Spleen (tissue), 7 donors: Measurements from ENCODE around the gene SETD6.

ENCODE experiments used
- CTCF ChIP-seq, 11 experiments: fragments of 200-600 bp in 7 of 11; fragments of 450-650 bp in 4 of 11; sonication (generic) in 4 of 11; IDR thresholded peaks in 8 of 11; conservative IDR thresholded peaks in 3 of 11; 1 replicate in 7 of 11; 2 replicates in 4 of 11; pipeline versions ENCODE4 v1.4.0 to v1.8.0; 2016 to 2021; ENCODE audit warnings: antibody characterized with exemption in 11 of 11, inconsistent platforms in 4 of 11, mild to moderate bottlenecking in 1 of 11
- POLR2A ChIP-seq, 3 donors: fragments of 450-650 bp; IDR thresholded peaks; one replicate each; pipeline ENCODE4 v1.5.1; 2017; ENCODE audit warnings: antibody characterized with exemption in 3 of 3, mild to moderate bottlenecking in 1 of 3
- POLR2AphosphoS5 ChIP-seq, 3 donors: sonication (generic); formaldehyde crosslinking; IDR thresholded peaks; one replicate each; pipeline ENCODE4 v1.5.1; 2017; ENCODE audit warnings: antibody characterized with exemption in 3 of 3
- donor health status: DM: no; HTN: no; CAD: no; lungs with moderate emphysema.
- donor health status: DM: no; HTN: no; CAD: no.
- donor health status: DM: no; HTN: no; CAD: no.

GRCh38 chr16:58474296-58474695 lies 41.0 kb upstream of the SETD6 start:
- TF ChIP-seq CTCF (IDR thresholded peaks at IDR 0.05 in 8 of 11, conservative IDR thresholded peaks at IDR 0.05 in 3 of 11) (no peak), POLR2A (IDR thresholded peaks at IDR 0.05) (no peak), POLR2AphosphoS5 (IDR thresholded peaks at IDR 0.05) (peak in 1 of 3 donors; percentile 19)
